HG03378 (cell line): ENCODE measurements around the gene REEP1.

Experiments used
- ATAC-seq: cut with Tn5 transposase; IDR thresholded peaks from one replicate; pipeline ENCODE4 v1.9.1; 2021; ENCODE audit warnings: mild to moderate bottlenecking, moderate library complexity; ENCODE audit not compliant: unreplicated experiment

REEP1 gene

GRCh38 chr2:86226636-86227520 is 110.5 kb downstream of the REEP1 start:
- ATAC-seq, result no peak

GRCh38 chr2:86226070-86226469 is 111.4 kb downstream of the REEP1 start:
- ATAC-seq, result no peak

DNA sequence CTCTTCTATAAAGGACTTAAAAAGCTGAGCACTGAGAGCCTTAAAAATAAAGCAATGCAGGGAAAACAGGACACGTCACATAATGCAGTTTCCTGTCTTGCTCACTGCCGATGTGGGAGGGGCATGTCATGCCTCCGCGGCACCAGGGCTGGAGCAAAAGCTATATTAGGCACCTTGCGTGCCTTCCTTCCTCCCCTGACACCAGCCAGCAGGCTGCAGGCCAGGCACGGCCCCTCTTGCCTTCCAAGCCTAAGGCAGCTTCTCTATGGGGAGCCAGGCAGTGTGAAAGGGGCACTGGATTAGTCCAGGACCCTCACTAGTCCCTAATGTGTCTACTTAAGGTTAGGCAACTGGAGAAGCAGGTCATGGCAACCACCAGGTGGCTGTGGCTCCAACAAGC is 111.8 kb downstream of the REEP1 start:
- peak; percentile 69 for ATAC-seq

DNA sequence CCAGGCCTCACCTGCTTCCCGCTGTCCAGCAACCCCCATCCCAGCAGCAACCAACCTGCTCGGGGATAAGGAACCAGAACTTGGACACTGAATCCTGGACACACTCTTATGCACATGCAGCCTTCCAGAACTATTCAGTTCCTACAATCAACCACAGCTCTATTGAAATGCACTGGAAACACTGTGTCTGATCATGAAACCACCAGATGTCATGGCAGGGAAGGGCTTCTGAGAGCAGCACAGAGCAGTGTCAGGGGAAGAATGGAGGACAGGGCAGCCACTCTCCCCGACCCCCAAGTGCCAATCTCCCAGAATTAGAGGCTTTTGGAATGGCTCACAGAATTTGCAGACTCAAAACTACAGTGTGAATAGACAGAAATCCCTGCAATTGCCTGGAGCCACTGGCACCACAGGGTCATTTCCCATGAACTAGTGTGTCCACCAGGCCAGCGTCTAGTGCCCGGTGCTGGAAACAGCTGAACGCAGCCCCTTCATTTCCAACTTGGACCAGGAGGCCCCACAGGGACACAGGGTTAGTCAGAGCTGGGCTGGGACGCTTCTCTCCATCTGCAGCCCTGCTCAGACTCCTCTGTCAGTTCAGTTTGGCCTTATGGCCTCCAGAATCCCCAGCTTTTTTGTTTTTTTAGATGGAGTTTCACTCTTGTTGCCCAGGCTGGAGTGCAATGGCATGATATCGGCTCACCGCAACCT is 112.6 kb downstream of the REEP1 start:
- ATAC-seq, result no peak

DNA sequence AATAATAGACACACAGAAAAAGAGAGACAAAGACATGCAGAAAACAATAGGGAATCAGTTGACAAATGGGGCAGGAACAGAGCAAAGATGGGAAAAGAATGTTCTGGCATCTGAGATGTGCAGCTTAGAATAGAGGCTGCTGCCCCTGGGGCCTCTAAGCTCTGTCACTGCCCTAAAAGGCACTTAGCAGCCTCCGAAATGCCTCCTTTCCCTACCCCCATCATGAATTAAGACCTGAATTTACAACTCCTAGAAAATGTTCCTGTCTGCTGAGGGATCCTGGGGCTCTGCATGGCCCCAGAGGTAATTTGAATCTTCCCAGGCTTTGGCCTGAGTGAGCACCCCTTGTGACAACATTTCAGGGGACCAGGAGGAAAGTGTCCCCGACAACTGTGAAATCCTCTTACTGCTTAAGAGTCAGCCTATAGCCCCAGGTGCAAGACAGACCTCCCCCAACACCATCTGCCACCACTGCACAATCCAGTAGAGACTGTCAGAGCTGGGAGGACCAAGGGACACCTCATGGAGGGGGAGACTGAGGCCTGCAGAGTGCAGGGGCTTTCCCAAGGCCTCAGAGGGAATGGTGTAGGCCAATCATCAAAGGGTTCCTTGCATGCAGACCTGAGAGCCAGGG is 113.4 kb downstream of the REEP1 start:
- ATAC-seq, result no peak

DNA sequence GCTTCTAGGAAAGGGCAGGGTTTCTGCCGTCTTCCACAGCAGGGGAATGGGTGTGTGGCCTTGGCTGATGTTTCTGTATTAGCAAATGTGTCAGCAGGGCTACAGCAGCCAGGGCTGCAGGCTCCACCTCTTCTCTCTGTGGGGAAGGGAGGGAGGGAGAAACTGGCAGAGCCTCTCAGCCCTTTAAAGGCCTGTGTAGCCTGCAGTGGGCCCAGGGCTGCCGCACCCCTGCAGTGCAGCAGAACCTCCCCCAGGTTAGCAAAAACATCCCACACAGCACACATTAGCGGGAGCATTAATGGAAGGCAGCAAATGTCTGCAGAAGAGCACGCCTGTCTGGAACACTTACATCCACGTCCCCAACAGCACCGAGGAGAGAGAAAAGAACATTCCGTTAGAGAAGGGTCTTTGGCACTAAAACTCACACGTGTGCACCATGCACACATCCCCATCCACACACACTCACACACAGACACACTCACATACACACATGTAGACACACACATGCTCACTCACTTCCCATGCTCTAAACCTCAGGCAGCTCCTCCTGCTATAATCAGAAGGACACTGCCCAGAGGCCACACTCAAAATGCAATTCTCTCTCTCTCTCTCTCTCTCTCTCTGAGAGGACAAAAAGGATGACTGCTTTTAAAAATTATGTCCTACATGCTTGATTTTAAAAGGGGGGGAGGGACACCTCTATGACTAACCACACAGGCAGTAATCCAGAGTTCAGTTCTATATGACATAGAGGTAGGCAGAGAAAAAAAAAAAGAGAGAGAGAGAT is 114.1 kb downstream of the REEP1 start:
- no peak for ATAC-seq

DNA sequence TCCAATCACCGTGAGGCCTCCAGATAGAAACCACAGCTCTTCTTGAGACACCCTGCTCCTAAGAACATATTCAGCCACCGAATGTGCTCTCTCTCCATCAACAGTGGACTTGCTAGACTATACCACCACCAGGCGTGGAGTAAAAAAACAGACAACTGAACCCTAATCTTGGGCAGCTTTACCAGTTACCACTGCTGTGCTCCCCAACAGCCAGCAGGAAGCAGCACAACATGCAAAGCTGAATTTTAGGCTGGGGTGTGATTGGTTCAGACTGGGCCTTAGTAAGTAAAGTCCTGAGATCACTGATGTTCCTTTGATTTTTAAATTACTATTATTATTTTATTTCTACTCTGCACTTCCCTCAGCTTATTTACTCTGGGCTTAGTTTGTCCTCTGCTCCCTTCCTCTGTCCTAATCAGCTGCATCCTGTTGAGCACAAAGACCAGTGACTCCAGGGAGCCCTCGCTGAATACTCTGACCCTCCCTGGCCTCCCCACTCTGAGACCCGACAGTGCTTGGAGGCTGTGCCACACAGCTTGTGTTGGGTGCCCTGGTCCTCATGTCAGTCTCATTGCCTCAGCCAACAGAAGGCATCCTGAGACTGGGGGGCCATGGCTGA is 116.3 kb downstream of the REEP1 start:
- no peak for ATAC-seq

- ATAC-seq, result no peak
Observed at GRCh38 chr2:86219896-86220295, 117.5 kb downstream of the REEP1 start.

DNA sequence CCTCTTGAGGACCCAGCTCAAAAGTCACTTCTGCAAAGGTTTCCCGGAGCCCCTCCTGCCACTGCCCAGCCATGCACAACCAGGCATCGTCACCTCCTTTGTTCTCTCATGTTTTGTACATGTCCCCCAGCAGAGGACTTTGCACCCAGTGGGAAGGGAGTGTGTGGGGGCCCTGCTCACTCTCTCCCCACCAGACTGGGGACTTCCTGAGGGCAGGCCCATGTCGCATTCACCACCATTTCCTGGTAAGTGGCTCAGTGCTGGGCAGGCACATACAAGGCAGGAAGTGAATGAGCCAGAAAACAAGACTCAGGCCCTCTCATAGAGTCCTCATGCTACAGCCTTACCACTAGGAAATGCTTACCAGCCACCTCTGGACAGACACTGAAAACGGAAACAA is 119.3 kb downstream of the REEP1 start:
- ATAC-seq, result no peak

DNA sequence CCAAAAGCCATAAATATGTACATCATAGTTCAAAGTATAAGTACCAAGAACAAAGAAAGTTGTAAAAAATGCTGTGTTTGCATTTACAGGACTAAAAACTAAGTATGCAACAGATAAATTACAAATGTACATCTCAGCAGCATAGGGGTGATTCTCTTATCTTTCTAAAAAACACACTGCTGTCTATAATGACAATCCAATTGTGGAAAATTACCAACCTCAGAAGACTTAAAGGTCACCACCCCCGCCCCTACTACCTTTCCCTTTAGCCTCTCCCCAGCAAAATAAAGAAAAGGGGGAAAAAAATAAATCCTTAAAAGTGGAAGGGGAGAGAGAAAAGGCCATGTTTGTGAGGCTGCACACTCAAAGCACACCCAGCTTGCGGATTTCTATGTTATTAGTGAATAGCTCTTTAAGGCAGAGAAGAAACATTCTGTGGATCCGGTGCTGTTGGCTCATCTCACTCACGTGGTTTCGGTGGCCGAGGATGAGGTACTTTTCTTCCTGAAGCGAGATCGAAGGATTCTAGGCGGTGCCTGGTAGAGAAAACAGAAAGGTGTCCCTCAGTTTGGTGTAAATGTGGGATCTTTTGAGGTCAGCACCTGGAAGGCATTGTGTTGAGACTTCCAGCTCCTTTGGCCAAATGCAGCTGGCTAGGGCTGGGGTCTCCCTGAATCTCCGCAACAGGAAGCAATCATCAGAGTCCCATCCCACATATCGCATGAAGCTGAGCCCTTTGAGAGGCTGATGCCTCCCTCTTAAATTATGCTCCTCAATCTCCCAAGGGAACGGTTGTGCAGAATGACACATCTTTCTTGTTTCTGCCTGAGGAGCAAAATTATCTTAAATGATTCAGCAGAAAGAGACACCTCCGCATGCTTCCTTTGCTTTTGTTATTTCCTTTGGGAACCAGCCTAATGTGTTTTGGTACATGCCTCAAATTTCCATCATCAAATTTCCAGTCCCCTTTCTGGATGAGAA is 120.6 kb downstream of the REEP1 start:
- no peak for ATAC-seq

- ATAC-seq, result no peak
Observed at GRCh38 chr2:86214503-86214832, 123.0 kb downstream of the REEP1 start.

DNA sequence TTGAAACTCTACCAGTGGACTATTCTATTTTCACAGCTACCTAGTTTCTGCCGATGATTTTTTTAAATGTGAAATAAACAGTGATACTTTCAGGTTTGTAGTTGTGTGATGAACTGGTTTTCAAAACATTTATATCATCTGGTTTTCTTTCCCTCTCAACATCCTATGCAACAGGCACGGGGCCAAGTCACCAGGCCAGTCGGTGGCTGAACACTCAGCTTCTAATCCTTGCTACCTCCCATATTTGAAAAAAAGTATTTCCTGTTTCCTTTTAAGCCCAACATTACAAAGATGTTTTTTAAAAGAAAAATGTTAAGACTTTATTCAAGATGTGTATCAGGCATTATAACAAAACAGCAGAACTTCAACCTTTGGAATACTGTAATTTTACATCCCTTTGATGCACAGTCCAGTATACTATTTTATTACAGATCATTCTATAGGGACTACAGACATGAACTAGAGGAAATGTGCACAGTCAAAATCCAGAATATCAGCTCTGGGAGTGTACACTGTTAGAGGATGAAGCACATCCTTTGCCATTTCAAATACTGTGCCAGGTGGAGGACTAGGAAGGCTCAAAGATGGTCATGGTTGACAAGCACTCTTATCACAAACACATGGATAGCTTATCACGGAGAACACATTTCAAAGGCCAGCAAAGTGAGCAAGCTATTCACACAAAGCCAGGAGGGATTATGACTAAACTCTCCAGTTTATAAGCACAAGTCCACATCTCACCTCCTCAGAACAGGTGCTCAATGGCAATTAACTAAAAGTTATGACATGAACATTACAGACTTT is 123.5 kb downstream of the REEP1 start:
- ATAC-seq, result no peak

DNA sequence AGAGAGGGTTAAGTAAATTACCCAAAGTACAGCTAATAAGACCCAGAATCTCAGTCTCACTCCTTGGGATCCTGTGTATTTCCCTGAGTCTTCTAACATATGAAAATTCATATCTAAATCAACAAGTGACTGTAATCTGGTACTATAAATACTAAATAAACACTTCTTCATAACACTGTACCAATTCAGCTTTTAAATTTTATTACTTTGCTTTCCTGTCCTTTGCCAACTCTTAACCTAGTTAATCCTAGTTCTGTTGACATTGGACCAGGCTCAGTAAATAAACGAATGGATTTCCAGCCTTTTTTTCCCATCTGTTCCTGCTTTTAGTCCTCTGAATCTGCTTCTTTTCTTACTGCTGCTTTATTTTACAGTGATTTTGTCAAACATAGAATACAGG is 124.4 kb downstream of the REEP1 start:
- no peak for ATAC-seq

- ATAC-seq, result no peak
Observed at GRCh38 chr2:86211796-86212188, 125.6 kb downstream of the REEP1 start.

DNA sequence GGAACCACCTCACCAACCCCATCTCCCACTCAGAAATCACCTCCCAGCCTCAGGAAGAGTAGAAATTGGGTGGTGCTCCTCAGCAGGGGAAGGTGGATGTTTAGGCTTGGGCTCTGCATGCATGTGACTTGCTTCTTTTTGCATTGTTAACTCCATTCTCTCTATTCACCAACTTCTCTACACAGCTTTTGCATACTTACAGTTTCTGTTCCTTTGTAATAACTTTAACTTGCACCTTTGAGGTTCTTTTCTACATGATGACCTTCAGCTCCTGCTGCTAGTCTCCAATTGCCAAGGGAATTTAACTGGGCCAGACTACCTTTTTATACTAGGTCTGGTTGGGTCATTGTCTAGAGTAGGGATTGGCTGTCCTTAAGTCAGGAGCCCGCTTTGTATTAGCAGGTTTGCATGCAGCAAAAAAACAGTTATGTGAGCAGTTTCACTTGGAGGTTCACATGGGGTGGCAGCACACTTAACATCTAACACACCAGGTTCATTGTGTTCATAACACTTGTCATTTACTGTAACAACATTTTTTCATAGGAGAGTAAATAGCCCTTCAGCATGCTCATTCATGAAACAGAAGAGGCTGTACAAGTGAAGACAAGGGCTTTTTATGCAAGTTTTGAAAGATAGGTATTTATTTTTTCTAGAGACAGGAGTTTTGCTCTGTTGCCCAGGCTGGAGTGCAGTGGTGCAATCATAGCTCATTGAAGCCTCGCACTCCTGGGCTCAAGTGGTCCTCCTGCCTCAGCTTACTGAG is 126.2 kb downstream of the REEP1 start:
- ATAC-seq, result no peak

DNA sequence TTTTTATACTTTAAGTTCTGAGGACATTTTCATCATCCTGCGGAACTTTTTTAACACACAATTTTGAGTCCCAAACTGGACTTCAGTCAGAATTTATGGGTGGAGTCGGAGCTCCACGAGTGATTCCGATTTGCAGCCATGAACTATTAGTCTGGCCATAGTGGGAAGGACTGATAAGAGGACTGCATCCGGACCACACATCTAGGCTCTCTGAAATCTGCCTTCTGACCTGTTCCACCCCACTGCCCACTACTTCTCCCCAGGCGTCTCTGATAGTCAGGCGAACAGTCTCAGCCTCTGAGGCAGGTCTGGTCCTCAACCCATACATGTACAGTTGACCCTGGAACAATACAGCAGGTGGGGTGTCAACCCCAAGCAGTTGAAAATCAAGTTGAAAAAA is 133.0 kb downstream of the REEP1 start:
- no peak for ATAC-seq

- ATAC-seq, result no peak
Observed at GRCh38 chr2:86203614-86204013, 133.8 kb downstream of the REEP1 start.

DNA sequence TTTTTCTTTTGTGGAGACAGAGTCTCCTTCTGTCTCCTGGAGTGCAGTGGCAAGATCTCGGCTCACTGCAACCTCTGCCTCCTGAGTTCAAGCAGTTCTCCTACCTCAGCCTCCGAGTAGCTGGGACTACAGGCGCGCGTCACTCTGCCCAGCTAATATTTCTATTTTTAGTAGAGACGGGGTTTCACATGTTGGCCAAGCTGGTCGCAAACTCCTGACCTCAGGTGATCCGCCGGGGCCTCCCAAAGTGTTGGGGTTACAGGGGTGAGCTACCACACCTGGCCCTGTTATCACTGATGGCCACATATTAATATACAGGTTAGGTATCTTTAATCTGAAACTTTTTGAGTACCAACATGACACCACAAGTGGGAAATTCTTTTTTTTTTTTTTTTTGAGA is 134.7 kb downstream of the REEP1 start:
- ATAC-seq, result no peak
